DMS114 treated with DMSO at 0.1 percent for 48 hours (cell line): ENCODE results near the gene OR7A17.

Experiments used
- DNase-seq: peaks from one replicate; lab custom pipeline; 2025; ENCODE audit not compliant: unreplicated experiment; lab: John Stamatoyannopoulos, UW

OR7A17 gene

DNA sequence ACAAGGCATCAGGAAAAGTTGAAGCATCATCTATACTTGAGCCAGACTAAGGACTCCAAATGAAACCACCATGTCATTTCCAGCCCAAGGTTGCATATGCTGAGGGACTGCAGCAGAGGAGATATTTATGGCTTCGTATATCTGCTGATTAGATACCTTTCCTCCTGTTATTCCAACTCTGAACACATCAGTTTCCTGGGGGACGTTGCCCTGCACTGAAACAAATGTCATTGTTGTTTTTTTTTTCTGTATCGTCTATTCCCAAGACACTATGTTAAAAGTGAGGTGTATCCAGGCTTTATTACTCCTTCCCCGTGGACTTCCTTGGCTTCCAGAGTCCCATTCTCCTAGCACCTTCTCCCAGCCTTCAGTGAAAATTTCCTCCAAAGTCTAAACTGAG lies at the start of gene OR7A17:
Gene OR7A17, minus strand, starts transcription at position 101 of the 400 bp plus-strand sequence. CDS start 4,777 bp downstream, outside the sequence.
- no peak for DNase-seq

- DNase-seq = no peak
Measured at GRCh38 chr19:14933506-14933905, 47.6 kb upstream of the OR7A17 start.

DNA sequence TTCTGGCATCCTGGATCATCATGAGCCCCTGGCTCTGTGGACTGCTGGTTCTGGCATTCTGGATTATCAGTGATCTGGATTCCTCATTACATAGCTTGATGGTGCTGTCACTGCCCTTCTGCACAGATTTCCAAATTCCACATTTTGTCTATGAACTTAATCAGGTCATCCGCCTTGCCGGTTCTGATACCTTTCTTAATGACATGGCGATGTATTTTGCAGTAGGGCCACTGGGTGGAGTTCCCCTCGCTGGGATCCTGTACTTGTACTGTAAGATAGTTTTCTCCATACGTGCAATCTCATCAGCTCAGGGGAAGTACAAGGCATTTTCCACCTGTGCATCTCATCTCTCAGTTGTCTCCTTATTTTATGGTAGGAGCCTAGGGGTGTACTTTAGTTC lies 30.9 kb upstream of the OR7A17 start:
- peak; percentile 9 for DNase-seq

- no peak for DNase-seq
Measured at GRCh38 chr19:14915116-14915515, 29.2 kb upstream of the OR7A17 start.

DNA sequence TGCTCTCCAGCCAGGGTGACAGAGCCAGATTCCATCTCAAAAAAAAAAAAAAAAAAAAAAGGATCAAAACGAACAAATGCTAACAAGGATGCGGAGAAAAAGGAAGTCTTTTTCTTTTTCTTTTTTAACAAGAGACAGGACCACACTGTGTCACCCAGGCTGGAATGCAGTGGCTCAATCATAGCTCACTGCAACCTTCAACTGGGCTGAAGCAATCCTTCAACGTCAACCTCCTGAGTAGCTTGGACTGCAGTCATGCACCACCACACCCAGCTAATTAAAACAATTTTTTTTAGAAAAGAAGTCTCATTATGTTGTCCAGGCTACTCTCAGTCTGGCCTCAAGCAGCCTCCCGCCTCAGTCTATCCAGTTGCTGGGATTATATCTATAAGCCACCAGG lies 20.8 kb upstream of the OR7A17 start:
- no peak for DNase-seq

- DNase-seq = no peak
Measured at GRCh38 chr19:14901675-14902260, 15.8 kb upstream of the OR7A17 start.

- DNase-seq = no peak
Measured at GRCh38 chr19:14890643-14891379, 4.9 kb upstream of the OR7A17 start.

GRCh38 chr19:14889994-14890642 lies 4.2 kb upstream of the OR7A17 start:
- DNase-seq = no peak

GRCh38 chr19:14871619-14872230 lies 14.2 kb downstream of the OR7A17 start:
- DNase-seq = peak; percentile 5

DNA sequence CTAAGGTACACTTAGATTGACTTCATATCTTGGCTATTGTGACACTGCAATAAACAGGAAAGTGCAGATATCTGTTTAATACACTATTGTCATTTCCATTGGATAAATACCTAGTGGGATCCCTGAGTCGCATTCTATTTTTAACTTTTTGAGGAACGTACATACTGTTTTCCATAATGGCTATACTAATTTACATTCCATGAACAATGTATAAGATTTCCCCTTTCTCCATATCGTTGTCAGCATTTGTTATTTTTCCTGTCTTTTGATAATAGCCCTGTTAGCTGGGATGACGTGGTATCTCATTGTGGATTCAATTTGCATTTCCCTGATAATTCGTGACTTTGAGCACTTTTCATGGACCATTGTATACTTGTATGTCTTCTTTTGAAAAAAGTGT lies 17.4 kb downstream of the OR7A17 start:
- no peak for DNase-seq

- DNase-seq = no peak
Measured at GRCh38 chr19:14848822-14849221, 37.1 kb downstream of the OR7A17 start, which contains the start of gene OR7A10. OR7A10 (minus strand) TSS chr19:14848922; CDS start chr19:14841877, 7,045 bp downstream.

DNA sequence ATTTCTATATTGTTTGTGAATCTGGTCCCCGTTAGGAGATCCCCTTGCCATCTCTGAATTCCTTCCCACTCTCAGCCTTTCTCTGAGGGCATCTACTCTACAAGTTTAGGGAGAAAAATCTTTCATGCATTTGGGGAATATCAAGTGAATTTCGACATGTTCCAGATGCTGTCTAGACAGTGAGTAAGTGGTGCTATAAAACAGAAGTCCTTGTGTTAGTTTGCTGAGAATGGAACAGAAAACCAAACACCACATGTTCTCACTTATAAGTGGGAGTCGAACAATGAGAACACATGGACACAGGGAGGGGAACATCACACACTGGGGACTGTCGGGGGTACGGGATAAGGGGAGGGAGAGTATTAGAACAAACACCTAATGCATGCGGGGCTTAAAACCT lies 42.4 kb downstream of the OR7A17 start:
- DNase-seq = no peak

DNA sequence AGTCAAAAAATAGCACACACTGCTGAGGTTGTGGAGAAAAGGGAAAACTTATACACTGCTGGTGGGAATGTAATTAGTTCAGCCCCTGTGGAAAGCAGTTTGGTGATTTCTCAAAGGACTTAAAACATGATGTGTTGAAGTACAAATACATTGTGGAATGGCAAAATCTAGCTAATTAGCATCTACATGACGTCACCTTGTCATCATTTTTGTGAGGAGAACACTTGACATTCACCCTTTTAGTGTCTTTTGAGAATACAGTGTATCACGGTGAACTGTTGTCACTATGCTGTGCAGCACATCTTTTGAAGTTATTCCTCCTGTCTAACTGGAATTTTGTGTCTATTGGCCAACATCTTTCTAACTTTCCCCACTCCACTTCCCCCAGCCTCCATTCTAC lies 42.8 kb downstream of the OR7A17 start:
- DNase-seq = no peak

DNA sequence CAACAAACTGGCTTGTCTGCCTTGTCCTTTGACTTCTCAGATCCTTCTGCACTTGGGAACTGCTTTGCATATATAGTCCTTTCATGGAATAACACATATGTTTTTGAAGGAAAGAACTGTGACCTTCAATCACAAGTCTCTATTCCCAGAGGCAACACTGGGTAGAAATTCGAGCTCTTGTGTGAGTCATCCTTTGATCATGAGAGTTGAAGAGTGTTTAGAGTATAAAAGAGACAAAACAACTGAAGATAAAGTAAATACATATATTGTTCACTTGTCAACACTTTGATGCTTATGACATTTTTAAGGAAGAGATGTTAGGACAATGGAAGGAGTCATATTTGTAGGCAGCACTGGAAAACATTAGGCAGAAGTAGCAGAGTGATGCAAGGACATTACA lies 45.7 kb downstream of the OR7A17 start:
- DNase-seq = no peak

DNA sequence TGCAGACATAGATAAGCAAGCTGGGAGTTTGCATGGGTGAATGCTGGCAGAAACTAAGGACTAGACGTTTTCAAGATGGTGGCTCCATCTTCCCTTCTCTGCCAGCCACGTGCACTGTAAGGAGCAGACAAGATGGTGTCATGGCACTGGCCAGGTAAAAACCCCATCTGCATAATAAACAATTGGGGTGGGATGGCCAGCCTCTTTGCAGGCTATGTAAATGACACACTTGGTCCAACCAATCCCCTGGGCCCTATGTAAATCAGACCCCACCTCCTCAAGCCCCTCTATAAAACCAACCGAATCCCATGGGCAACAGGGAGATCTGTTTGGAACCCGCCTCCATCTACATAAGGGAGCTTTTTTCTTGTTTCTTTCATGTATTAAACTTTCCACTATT lies 48.5 kb downstream of the OR7A17 start:
- DNase-seq = no peak

DNA sequence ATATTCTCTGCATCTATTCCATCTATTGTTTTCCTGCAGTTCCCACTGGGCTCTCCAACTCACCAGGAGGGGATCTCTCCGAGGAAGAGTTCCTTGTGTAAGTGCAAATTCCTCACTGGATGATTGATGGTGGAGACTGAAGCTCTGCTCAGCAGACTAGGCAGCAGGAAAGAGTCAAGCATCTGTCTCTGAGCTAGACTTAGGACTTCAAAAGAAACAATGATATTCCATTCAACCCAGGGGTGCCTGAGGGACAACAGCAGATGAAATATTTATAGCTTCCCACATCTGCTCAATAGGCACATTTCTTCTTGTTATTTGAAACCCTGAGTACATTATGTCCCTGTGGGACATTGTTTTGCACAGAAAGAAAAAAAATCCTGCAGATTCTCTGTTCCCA lies 50.9 kb downstream of the OR7A17 start, which contains the start of the genes OR7A5 and OR7C1:
Gene OR7A5, minus strand, starts transcription at position 175 of the 400 bp plus-strand sequence. CDS start 6,944 bp downstream, outside the sequence.
Gene OR7C1, minus strand, starts transcription at position 175 of the 400 bp plus-strand sequence. CDS start 35,049 bp downstream, outside the sequence.
- no peak for DNase-seq

GRCh38 chr19:14830702-14831101 lies 55.2 kb downstream of the OR7A17 start:
- no peak for DNase-seq
